Fibroblast of the aortic adventitia (primary cell): ENCODE data around the gene NDUFA13. TPM values are rescaled to one million over a fixed set of nuclear protein-coding genes. Genes with fewer than 3 reads are reported as not detected.

Experiments
- DNase-seq: peaks from one replicate; pipeline ENCODE4 v3.0.0-alpha.2; 2010; ENCODE audit warnings: low read depth
- H3K4me3 ChIP-seq: 2 replicates; pipeline ENCODE4 v1.5.1; 2011; ENCODE audit warnings: low read depth, mild to moderate bottlenecking, control low read depth, low read length, moderate library complexity
- CTCF ChIP-seq: IDR thresholded peaks from 2 replicates; pipeline ENCODE4 v1.5.1; 2011; ENCODE audit warnings: mild to moderate bottlenecking, low read length, control low read depth, inconsistent platforms; ENCODE audit not compliant: insufficient read depth
- total RNA-seq: library from RNA; depleted of rRNA; stranded (reverse); fragments of >200 nt; gene quantifications from 2 replicates; pipeline ENCODE4 v1.2.3, GENCODE V29; 2012; ENCODE audit warnings: low replicate concordance

The NDUFA13 gene
- total RNA-seq, 1 donor: 127 TPM

DNA sequence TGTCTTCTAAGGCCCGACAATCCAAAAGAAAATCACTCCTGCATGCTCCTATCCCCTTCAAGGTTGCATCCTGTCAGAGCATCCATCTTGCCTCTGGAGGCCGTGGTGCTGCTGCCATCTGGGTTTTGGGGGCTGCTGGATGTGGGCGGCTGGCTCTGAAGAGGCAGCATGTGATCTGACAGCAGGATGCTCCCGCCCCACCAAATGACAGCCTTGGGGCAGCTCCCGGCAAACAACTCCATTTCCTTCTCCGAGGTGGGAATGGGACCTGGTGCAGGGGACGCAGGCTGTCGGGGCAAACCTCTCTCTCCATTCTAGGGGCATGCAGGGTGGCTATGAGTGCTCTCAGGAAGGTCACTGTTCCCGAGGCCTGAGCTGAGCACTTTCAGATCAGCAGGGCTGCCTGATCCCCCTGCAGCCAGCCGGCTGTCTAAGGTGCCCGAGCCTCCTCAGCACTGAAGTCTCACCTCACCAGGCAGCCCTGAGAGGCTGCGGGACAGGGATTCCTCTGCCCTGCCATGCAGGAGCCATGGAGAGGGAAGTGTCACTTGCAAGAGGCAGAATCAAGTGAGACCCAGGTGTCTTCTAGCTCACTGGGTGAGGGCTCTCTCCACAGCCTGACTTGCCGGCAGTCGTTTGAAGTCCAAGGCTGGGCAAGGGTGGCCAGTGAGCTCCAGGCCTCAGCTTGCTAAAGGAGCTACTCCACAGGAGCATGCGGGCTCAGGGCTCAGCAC lies 29.5 kb upstream of the NDUFA13 start:
- no peak overlapping the region for H3K4me3 ChIP-seq
- TF ChIP-seq CTCF: no peak
- no peak for DNase-seq

GRCh38 chr19:19487077-19487949 lies 28.7 kb upstream of the NDUFA13 start:
- TF ChIP-seq CTCF: no peak
- H3K4me3 ChIP-seq: no peak overlapping the region
- DNase-seq: no peak

DNA sequence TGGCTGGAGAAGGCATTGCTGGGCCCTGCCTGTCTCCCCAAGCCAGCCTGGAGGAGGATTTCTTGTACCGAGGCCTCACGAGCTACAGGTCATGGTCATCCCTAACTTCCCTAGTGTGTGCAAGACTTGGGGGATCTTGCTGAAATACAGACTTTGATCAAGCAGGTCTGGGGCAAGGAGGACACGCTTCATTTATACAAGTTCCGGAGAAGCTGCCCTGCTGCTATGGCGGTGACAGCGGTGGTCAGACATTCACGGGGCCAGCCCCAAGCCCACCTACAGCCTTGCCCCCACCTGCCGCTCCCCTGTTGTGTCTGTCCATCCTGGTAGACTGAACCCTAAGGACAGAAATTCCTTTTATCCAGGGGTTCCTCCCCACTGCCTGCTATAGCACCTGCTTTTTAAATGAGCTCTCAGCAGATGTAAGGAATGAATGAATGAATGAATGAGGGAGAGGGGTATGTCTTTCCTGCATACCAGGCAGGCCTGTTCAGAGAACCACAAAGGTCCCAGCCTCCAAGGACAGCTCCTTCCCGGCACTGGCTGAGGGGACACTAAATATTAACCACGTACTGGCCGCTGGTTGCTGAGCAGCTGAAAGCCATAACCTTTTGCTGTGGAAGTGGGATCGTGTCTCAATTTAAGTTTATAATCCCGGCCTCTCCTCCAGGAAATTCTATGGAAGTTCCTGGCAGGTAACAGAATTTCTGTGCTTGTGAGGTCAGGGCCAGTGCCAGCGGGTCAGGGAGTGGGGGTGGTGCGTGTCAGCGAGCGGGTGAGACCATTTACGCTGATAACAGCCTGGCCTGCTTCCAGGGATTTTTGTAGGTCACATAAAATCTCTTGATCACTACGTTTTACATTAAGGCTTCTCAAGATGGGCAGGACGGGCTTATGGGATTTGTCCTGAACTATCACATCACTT lies 27.8 kb upstream of the NDUFA13 start:
- H3K4me3 ChIP-seq: no peak overlapping the region
- no peak for TF ChIP-seq CTCF
- DNase-seq: peak; percentile 56

- no peak for TF ChIP-seq CTCF
- peak overlapping the region; percentile 28 for H3K4me3 ChIP-seq
These were observed 26.9 kb upstream of the NDUFA13 start for GRCh38 chr19:19488875-19489690.

GRCh38 chr19:19489804-19490204 lies 26.2 kb upstream of the NDUFA13 start:
- peak overlapping the region; percentile 32 for H3K4me3 ChIP-seq
- DNase-seq: no peak
- TF ChIP-seq CTCF: no peak

More at GRCh38 chr19:19488875-19489690, 26.9 kb upstream of the NDUFA13 start:
- DNase-seq: peak; percentile 96
